Measurements from ENCODE around the gene DDX20.

DNA sequence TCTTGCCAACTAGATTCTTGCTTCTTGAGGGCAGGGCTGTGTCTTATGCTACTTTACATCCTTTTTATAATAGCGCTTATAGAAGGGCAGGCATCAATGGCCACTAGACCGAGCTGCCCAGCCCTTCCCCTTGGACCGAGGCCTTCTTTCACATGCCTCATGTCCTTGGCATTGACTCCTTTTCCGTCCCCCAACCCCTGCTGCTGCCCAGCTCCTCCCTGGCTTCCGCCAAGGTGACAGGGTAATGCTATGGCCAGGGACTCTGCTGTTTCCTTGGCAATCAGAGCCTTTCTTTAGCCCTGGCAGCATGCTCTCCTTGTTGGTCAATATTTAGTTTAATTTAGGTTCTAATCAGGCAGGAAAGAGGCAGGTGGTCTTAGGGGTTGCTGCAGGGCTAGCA is 48.2 kb downstream of the DDX20 start:
- no peak for TF ChIP-seq POLR2A (IDR thresholded peaks at IDR 0.05)
- TF ChIP-seq, protein P1, sequence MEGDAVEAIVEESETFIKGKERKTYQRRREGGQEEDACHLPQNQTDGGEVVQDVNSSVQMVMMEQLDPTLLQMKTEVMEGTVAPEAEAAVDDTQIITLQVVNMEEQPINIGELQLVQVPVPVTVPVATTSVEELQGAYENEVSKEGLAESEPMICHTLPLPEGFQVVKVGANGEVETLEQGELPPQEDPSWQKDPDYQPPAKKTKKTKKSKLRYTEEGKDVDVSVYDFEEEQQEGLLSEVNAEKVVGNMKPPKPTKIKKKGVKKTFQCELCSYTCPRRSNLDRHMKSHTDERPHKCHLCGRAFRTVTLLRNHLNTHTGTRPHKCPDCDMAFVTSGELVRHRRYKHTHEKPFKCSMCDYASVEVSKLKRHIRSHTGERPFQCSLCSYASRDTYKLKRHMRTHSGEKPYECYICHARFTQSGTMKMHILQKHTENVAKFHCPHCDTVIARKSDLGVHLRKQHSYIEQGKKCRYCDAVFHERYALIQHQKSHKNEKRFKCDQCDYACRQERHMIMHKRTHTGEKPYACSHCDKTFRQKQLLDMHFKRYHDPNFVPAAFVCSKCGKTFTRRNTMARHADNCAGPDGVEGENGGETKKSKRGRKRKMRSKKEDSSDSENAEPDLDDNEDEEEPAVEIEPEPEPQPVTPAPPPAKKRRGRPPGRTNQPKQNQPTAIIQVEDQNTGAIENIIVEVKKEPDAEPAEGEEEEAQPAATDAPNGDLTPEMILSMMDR (IDR thresholded peaks at IDR 0.05), result no peak
